Left renal pelvis (tissue), 4 donors: ENCODE results near the gene OPRL1. TPM values are rescaled to one million over a fixed set of nuclear protein-coding genes. Genes with fewer than 3 reads are reported as not detected.

Experiments
- polyA plus RNA-seq, 4 donors: library from polyadenylated mRNA; unstranded; fragments of 120-200 nt; gene quantifications; one replicate each; pipeline ENCODE4 v1.2.1, GENCODE V29; 2013; ENCODE audit not compliant: insufficient read length in 4 of 4

Gene OPRL1
- polyA plus RNA-seq, 4 donors, result 0.64 to 1.5 (median 1.2) TPM

Other genes with a start within 250 kb of the OPRL1 start
- gene ZBTB46, start 248.8 kb upstream of the OPRL1 start, polyA plus RNA-seq, result 10 to 100 TPM; 16.1 to 23.2 (median 18.9) TPM
- gene ABHD16B, start 218.6 kb upstream of the OPRL1 start, polyA plus RNA-seq, result not detected
- gene TPD52L2, start 214.8 kb upstream of the OPRL1 start, polyA plus RNA-seq, result 10 to 100 TPM; 78.5 to 99.6 (median 85.4) TPM
- 10 to 100 TPM; 23.1 to 32.3 (median 29.0) TPM for gene DNAJC5, start 185.0 kb upstream of the OPRL1 start, polyA plus RNA-seq
- gene UCKL1, start 123.7 kb upstream of the OPRL1 start, polyA plus RNA-seq, result 10 to 100 TPM; 37.1 to 69.4 (median 43.9) TPM
- gene ZNF512B, start 110.2 kb upstream of the OPRL1 start, polyA plus RNA-seq, result 10 to 100 TPM; 20.5 to 33.3 (median 27.9) TPM
- 10 to 100 TPM in 1 of 4 donors, 1 to 10 TPM in 3; 4.2 to 12.7 (median 7.2) TPM for gene SAMD10, start 100.4 kb upstream of the OPRL1 start, polyA plus RNA-seq
- gene PRPF6, start 99.0 kb upstream of the OPRL1 start, polyA plus RNA-seq, result 10 to 100 TPM; 60.4 to 89.4 (median 83.3) TPM
- gene C20orf204, start 43.9 kb upstream of the OPRL1 start, polyA plus RNA-seq, result 1 to 10 TPM in 1 of 4 donors, under 1 TPM in 3; 0.37 to 1.4 (median 0.77) TPM
- gene SOX18, start 30.4 kb upstream of the OPRL1 start, polyA plus RNA-seq, result 10 to 100 TPM in 1 of 4 donors, 1 to 10 TPM in 3; 5.7 to 13.6 (median 8.1) TPM
- gene TCEA2, start 16.9 kb upstream of the OPRL1 start, polyA plus RNA-seq, result 10 to 100 TPM; 63.9 to 97.6 (median 77.2) TPM
- 1 to 10 TPM; 3.9 to 9.1 (median 6.9) TPM for gene RGS19, start 564 bp upstream of the OPRL1 start, polyA plus RNA-seq
- under 1 TPM in 2 of 4 donors, not detected in 2; 0.17 to 0.21 TPM for gene LKAAEAR1, start 4.3 kb downstream of the OPRL1 start, polyA plus RNA-seq
- not detected for gene NPBWR2, start 27.5 kb downstream of the OPRL1 start, polyA plus RNA-seq
- under 1 TPM; 0.23 to 0.79 (median 0.52) TPM for gene MYT1, start 84.4 kb downstream of the OPRL1 start, polyA plus RNA-seq
- 100 to 1,000 TPM; 131 to 194 (median 156) TPM for gene PCMTD2, start 175.7 kb downstream of the OPRL1 start, polyA plus RNA-seq